Neural crest cell (in vitro differentiated cells): Measurements from ENCODE around the gene HTR2A. TPM values are rescaled to one million over a fixed set of nuclear protein-coding genes. Genes with fewer than 3 reads are reported as not detected.
A peak's percentile ranks its signal among the peaks of the same experiment; 100 is the strongest.

Source experiments
- DNase-seq: peaks from one replicate; pipeline ENCODE4 v3.0.0; 2021; ENCODE audit warnings: low read depth, mixed read lengths, low spot score
- H3K27ac Mint-ChIP-seq: one replicate; pipeline ENCODE4 v1.8.0; 2021; ENCODE audit warnings: mild to moderate bottlenecking, mixed read lengths; ENCODE audit not compliant: unreplicated experiment
- H3K27me3 Mint-ChIP-seq: 2 replicates; pipeline ENCODE4 v1.8.0; 2021; ENCODE audit warnings: low read depth, mild to moderate bottlenecking, mixed read lengths
- H3K36me3 Mint-ChIP-seq: 2 replicates; pipeline ENCODE4 v1.8.0; 2021; ENCODE audit warnings: low read depth, mild to moderate bottlenecking, mixed read lengths
- H3K4me1 Mint-ChIP-seq: 2 replicates; pipeline ENCODE4 v1.8.0; 2021; ENCODE audit warnings: mixed read lengths
- H3K4me3 Mint-ChIP-seq: one replicate; pipeline ENCODE4 v1.8.0; 2021; ENCODE audit warnings: mild to moderate bottlenecking, mixed read lengths
- H3K9me3 Mint-ChIP-seq: 2 replicates; pipeline ENCODE4 v1.8.0; 2021; ENCODE audit warnings: mixed read lengths
- total RNA-seq: library from RNA; stranded (reverse); gene quantifications from 2 replicates; pipeline ENCODE4 v1.2.1, GENCODE V29; 2021
- TF ChIP-seq, protein P1 (sequence below): fragments of 200-600 bp; sonication (generic); conservative IDR thresholded peaks from 2 replicates; pipeline ENCODE4 v1.5.0; 2021; ENCODE audit warnings: antibody characterized with exemption, mild to moderate bottlenecking

The HTR2A gene
- total RNA-seq, 1 donor from 2014 or later: 0.30 TPM

- H3K27ac Mint-ChIP-seq: no peak overlapping the region
- no peak for DNase-seq
- TF ChIP-seq, protein P1, sequence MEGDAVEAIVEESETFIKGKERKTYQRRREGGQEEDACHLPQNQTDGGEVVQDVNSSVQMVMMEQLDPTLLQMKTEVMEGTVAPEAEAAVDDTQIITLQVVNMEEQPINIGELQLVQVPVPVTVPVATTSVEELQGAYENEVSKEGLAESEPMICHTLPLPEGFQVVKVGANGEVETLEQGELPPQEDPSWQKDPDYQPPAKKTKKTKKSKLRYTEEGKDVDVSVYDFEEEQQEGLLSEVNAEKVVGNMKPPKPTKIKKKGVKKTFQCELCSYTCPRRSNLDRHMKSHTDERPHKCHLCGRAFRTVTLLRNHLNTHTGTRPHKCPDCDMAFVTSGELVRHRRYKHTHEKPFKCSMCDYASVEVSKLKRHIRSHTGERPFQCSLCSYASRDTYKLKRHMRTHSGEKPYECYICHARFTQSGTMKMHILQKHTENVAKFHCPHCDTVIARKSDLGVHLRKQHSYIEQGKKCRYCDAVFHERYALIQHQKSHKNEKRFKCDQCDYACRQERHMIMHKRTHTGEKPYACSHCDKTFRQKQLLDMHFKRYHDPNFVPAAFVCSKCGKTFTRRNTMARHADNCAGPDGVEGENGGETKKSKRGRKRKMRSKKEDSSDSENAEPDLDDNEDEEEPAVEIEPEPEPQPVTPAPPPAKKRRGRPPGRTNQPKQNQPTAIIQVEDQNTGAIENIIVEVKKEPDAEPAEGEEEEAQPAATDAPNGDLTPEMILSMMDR: no peak
Measured at GRCh38 chr13:46834657-46835056, 62.2 kb downstream of the HTR2A start.

DNA sequence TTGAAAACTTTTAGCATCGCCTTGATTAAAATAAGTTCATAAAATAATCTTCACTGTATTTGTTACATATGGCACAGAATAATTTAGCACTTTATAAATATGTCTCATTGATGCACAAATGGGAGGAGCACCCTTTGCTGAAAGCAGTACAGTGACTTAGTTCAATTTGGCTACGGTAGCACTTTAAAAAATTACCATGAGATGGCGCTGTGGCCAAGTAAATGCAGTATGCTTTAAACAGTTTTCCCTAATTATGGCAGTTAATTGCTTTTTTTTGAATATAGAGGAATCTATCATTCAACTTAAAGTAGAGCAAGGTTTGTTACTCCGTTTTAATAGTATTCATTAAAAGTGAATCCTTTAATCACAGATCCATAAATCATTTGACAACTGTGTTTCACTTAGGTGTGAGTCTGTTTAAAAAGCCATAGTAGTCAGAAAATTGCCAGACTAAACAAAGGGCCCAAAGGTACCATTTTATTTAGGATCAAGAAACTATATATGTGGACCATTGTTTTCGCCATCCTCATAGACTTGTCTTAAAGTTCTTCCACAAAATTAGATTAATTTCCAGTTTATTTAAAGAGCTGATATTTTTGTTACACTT is 65.2 kb downstream of the HTR2A start:
- H3K36me3 Mint-ChIP-seq: peaks cover 3% of the 10 kb centered on the region
- peaks cover 10% of the 10 kb centered on the region for H3K4me1 Mint-ChIP-seq
- DNase-seq: peak; percentile 60
- peaks cover 5% of the 10 kb centered on the region for H3K9me3 Mint-ChIP-seq
- peaks cover 30% of the 10 kb centered on the region for H3K27me3 Mint-ChIP-seq
- TF ChIP-seq, protein P1: peak; percentile 97
- H3K27ac Mint-ChIP-seq: no peak overlapping the region
- no peak overlapping the region for H3K4me3 Mint-ChIP-seq

More at GRCh38 chr13:46834657-46835056, 62.2 kb downstream of the HTR2A start:
- peaks cover 18% of the 10 kb centered on the region for H3K4me1 Mint-ChIP-seq
- no peak overlapping the region for H3K4me3 Mint-ChIP-seq
- H3K9me3 Mint-ChIP-seq: peaks cover 7% of the 10 kb centered on the region
- H3K36me3 Mint-ChIP-seq: peaks cover 3% of the 10 kb centered on the region
- H3K27me3 Mint-ChIP-seq: peaks cover 33% of the 10 kb centered on the region

DNA sequence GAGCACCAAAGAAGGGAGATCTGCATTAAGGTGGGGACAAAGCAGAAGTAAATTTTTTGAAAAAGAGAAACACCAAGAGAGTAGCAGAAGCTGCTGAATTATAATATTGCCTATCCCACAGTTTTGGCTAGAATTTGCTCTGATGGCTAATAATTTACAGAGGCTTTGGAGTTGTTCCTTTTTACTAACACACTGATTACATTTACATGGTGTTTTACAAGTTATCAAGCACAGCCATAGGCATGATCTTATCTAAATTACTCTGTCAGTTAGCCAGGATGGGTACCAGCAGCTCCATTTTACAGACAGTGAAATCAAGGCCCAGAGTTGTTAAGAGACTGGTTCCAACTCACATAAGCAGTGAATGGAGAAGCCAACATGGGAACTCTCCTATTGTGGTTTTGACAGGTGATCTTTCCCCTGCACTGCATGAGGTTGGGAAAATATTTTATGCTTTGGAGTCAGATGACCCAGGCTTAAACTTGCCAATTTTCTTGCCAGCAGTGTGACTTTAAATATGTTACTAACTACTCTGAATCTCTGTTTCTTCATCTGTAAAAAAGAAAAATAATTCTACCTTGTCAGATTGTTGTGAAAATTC is 66.3 kb downstream of the HTR2A start:
- Mint-ChIP-seq H3K4me1 (peaks cover 10% of the 10 kb centered on the region), H3K27me3 (peaks cover 30% of the 10 kb centered on the region), H3K9me3 (peaks cover 5% of the 10 kb centered on the region), H3K27ac (no peak overlapping the region), H3K36me3 (peaks cover 3% of the 10 kb centered on the region), H3K4me3 (no peak overlapping the region)
- TF ChIP-seq, protein P1: no peak
- DNase-seq: no peak

GRCh38 chr13:46822551-46822950 is 74.3 kb downstream of the HTR2A start:
- TF ChIP-seq, protein P1: no peak
- Mint-ChIP-seq H3K9me3 (peaks cover 3% of the 10 kb centered on the region), H3K4me1 (peaks cover 2% of the 10 kb centered on the region), H3K27me3 (no peaks in the 10 kb centered on the region), H3K4me3 (no peak overlapping the region), H3K27ac (no peak overlapping the region), H3K36me3 (no peaks in the 10 kb centered on the region)
- no peak for DNase-seq

DNA sequence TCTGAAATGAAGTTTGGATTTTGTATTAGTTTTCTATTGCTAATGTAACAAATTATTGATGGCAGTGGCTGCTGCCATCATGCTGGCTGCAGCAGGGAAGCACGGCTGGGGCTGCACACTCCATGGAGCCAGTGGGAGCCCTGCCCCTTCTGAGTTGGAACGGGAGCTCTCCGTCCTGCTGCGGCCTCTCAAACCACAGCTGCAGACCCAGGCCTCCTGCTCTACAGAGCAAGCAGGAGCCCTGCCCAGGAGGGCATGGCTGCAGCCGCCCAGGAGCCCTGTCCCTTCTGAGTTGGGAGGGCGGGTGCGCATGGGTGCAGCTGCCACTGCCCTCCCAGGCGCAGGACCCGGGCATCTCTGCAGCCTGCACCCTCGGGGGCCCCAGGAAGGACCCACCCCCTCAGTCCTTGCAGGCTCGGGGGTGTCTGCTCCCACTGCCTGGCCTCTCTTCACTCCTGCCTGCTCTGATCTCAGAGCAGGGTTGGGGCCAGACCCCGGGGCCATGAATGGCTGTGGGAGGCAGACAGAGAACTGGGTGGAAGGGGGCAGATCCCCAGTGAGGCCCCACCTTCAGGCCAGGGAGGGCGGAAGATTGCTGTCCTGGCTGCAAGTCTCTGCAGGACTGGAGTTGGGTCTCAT is 78.9 kb downstream of the HTR2A start:
- no peaks in the 10 kb centered on the region for H3K36me3 Mint-ChIP-seq
- peaks cover 3% of the 10 kb centered on the region for H3K9me3 Mint-ChIP-seq
- TF ChIP-seq, protein P1: no peak
- DNase-seq: no peak
- no peaks in the 10 kb centered on the region for H3K27me3 Mint-ChIP-seq
- H3K4me3 Mint-ChIP-seq: no peak overlapping the region
- H3K4me1 Mint-ChIP-seq: peaks cover 11% of the 10 kb centered on the region
- H3K27ac Mint-ChIP-seq: no peak overlapping the region
